Esophagus muscularis mucosa (tissue), 4 donors: ENCODE results near the gene MOSPD2. TPM values are rescaled to one million over a fixed set of nuclear protein-coding genes. Genes with fewer than 3 reads are reported as not detected.

Source experiments
- DNase-seq: peaks from one replicate; pipeline ENCODE4 v3.0.0-alpha.2; 2017; ENCODE audit errors: extremely low spot score
- H3K27ac ChIP-seq, 4 donors: fragments of 200-600 bp; sonication (generic); replicated peaks in 1 of 4; 1 replicate in 3 of 4; 2 replicates in 1 of 4; pipeline ENCODE4 v1.5.1; 2016 to 2019; ENCODE audit warnings: mild to moderate bottlenecking in 1 of 4
- H3K27me3 ChIP-seq, 4 donors: fragments of 200-600 bp; sonication (generic); one replicate each; pipeline versions ENCODE4 v1.5.1 to v1.6.0; 2016 to 2019
- H3K36me3 ChIP-seq, 4 donors: fragments of 200-600 bp; sonication (generic); one replicate each; pipeline ENCODE4 v1.5.1; 2016 to 2019
- H3K4me1 ChIP-seq, 4 donors: fragments of 200-600 bp; sonication (generic); one replicate each; pipeline ENCODE4 v1.5.1; 2016 to 2019
- H3K4me3 ChIP-seq, 4 donors: fragments of 200-600 bp; sonication (generic); 1 replicate in 2 of 4; 2 replicates in 2 of 4; pipeline ENCODE4 v1.5.1; 2016 to 2019; ENCODE audit warnings: mild to moderate bottlenecking in 4 of 4, moderate library complexity in 1 of 4
- H3K9me3 ChIP-seq, 4 donors: fragments of 200-600 bp; sonication (generic); 1 replicate in 3 of 4; 2 replicates in 1 of 4; pipeline ENCODE4 v1.5.1; 2016 to 2019
- EP300 ChIP-seq: sonication (generic); formaldehyde crosslinking; IDR thresholded peaks from one replicate; pipeline ENCODE4 v1.6.1; 2017; ENCODE audit warnings: antibody characterized with exemption
- POLR2A ChIP-seq: fragments of 450-650 bp; IDR thresholded peaks from one replicate; pipeline ENCODE4 v1.6.1; 2017; ENCODE audit warnings: antibody characterized with exemption, moderate library complexity, mild to moderate bottlenecking, low read depth
- POLR2AphosphoS5 ChIP-seq, 2 donors: sonication (generic); formaldehyde crosslinking; IDR thresholded peaks; one replicate each; pipeline ENCODE4 v1.6.1; 2017; ENCODE audit warnings: antibody characterized with exemption in 2 of 2
- WGBS: methylation state at CpG from one replicate; pipeline ENCODE4 v1.1.5; 2018; 5-methylcytosine and 5-hydroxymethylcytosine counted together
- intact Hi-C: fragments of 100-400 bp; cut with DNase I; formaldehyde crosslinking; loops from one replicate; pipeline ENCODE4 v1.15.1; 2023
- total RNA-seq, 4 donors: library from RNA; depleted of rRNA; stranded (reverse); fragments of >200 nt; gene quantifications; one replicate each; pipeline versions ENCODE4 v1.1.0 to v1.2.1, GENCODE V29; 2016
- TF ChIP-seq, protein P1 (sequence below), 3 experiments: fragments of 200-600 bp in 2 of 3; fragments of 450-650 bp in 1 of 3; sonication (generic) in 2 of 3; IDR thresholded peaks; one replicate each; pipeline ENCODE4 v1.5.1; 2017 to 2019; ENCODE audit warnings: antibody characterized with exemption in 3 of 3, mild to moderate bottlenecking in 2 of 3, moderate library complexity in 1 of 3

The MOSPD2 gene
- total RNA-seq, 4 donors from 2014 or later, result 9.4 to 15.4 (median 10.4) TPM

DNA sequence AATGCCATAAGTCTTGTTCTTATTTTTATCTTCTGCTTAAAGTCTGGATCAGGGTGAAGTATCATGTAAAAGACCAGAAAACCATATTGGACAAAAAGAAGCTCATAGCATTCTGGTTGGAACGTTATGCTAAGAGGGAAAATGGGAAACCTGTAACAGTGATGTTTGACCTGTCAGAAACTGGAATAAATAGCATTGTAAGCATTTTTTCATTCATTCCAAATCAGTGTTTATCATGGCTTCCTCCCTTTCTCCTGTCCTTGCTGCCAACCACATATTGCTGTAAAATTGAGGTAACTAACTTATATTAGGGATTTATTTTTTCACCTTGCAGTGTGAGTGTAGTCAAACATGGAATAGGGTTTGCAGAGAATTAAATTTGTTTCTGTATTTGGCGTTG is 23.8 kb downstream of the MOSPD2 start:
- WGBS, result 74% methylated on average over 2 of the region's 2 CpGs
- Histone ChIP-seq H3K27me3 (no peaks in the 10 kb centered on the region), H3K4me3 (no peak overlapping the region), H3K9me3 (no peaks in the 10 kb centered on the region), H3K36me3 (peaks cover 0 to 4% (median 0%) of the 10 kb centered on the region in 4 donors), H3K4me1 (no peaks in the 10 kb centered on the region), H3K27ac (no peak overlapping the region)
- intact Hi-C loops, result no loop called here
- no peak for DNase-seq
- no peak for TF ChIP-seq POLR2A
- TF ChIP-seq POLR2AphosphoS5 (IDR thresholded peaks at IDR 0.05), result no peak
- TF ChIP-seq EP300, result no peak
- TF ChIP-seq, protein P1, sequence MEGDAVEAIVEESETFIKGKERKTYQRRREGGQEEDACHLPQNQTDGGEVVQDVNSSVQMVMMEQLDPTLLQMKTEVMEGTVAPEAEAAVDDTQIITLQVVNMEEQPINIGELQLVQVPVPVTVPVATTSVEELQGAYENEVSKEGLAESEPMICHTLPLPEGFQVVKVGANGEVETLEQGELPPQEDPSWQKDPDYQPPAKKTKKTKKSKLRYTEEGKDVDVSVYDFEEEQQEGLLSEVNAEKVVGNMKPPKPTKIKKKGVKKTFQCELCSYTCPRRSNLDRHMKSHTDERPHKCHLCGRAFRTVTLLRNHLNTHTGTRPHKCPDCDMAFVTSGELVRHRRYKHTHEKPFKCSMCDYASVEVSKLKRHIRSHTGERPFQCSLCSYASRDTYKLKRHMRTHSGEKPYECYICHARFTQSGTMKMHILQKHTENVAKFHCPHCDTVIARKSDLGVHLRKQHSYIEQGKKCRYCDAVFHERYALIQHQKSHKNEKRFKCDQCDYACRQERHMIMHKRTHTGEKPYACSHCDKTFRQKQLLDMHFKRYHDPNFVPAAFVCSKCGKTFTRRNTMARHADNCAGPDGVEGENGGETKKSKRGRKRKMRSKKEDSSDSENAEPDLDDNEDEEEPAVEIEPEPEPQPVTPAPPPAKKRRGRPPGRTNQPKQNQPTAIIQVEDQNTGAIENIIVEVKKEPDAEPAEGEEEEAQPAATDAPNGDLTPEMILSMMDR (IDR thresholded peaks at IDR 0.05), result no peak

DNA sequence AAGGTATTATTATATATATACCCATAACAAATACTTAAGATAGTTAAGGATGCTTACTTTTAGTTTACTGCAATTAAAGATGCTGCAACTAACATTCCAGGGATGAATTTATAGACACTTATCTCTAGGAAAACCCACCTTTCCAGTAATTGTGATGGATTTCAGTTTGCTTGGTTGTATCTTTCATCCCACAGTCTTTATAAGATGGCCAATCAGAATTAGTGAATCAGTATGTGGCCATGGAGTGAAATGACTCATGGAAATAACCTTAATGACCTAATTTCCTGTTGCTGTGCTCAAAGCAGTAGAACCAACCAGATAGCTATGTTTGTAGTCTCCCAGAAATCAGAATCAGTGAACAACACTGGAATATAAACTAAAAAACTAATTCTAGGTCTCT is 26.4 kb downstream of the MOSPD2 start:
- intact Hi-C loops, result no loop called here
- Histone ChIP-seq H3K36me3 (peaks cover 0 to 14% (median 4%) of the 10 kb centered on the region in 4 donors), H3K27ac (no peak overlapping the region), H3K4me1 (no peaks in the 10 kb centered on the region), H3K27me3 (no peaks in the 10 kb centered on the region), H3K9me3 (no peaks in the 10 kb centered on the region), H3K4me3 (no peak overlapping the region)
- TF ChIP-seq POLR2AphosphoS5 (IDR thresholded peaks at IDR 0.05) (no peak), EP300 (no peak), POLR2A (no peak)
- TF ChIP-seq, protein P1 (IDR thresholded peaks at IDR 0.05), result no peak
- DNase-seq, result no peak

- DNase-seq, result no peak
- Histone ChIP-seq H3K4me1 (no peaks in the 10 kb centered on the region), H3K9me3 (no peaks in the 10 kb centered on the region), H3K4me3 (no peak overlapping the region), H3K36me3 (peaks cover 0 to 12% (median 5%) of the 10 kb centered on the region in 4 donors), H3K27ac (no peak overlapping the region), H3K27me3 (no peaks in the 10 kb centered on the region)
- TF ChIP-seq POLR2A (no peak), EP300 (no peak), POLR2AphosphoS5 (IDR thresholded peaks at IDR 0.05) (no peak)
- TF ChIP-seq, protein P1 (IDR thresholded peaks at IDR 0.05), result no peak
- intact Hi-C loops, result no loop called here
These were observed 29.3 kb downstream of the MOSPD2 start for GRCh38 chrX:14902537-14902936.

DNA sequence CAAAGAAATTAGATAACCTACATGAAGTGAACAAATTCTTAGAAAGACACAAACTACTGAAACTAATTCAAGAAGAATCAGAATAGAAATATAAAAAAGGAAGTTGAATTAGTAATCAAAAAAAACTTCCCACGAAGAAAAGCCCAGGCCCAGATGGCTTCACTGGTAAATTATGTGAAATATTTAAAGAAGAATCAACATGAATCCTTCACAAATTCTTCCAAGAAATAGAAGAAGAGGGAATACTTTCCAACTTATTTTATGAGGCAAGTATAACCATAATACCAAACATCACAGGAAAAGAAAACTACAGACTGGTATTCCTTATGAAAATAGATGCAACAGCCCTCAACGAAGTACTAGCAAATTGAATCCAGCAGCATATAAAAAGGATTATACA is 30.7 kb downstream of the MOSPD2 start:
- Histone ChIP-seq H3K36me3 (peaks cover 0 to 12% (median 5%) of the 10 kb centered on the region in 4 donors), H3K27ac (no peak overlapping the region), H3K4me3 (no peak overlapping the region), H3K4me1 (no peaks in the 10 kb centered on the region), H3K27me3 (no peaks in the 10 kb centered on the region), H3K9me3 (no peaks in the 10 kb centered on the region)
- DNase-seq, result no peak
- no peak for TF ChIP-seq POLR2AphosphoS5 (IDR thresholded peaks at IDR 0.05)
- no peak for TF ChIP-seq EP300
- TF ChIP-seq, protein P1 (IDR thresholded peaks at IDR 0.05), result no peak
- TF ChIP-seq POLR2A, result no peak
- intact Hi-C loops, result no loop called here
- 49% methylated on average over 2 of the region's 2 CpGs for WGBS

GRCh38 chrX:14913241-14913640 is 40.0 kb downstream of the MOSPD2 start:
- Histone ChIP-seq H3K27me3 (no peaks in the 10 kb centered on the region), H3K4me3 (no peak overlapping the region), H3K36me3 (peaks cover 0 to 42% (median 12%) of the 10 kb centered on the region in 4 donors), H3K27ac (no peak overlapping the region), H3K4me1 (no peaks in the 10 kb centered on the region), H3K9me3 (no peaks in the 10 kb centered on the region)
- WGBS, result 78% methylated on average over 2 of the region's 2 CpGs
- intact Hi-C loops, result no loop called here
- no peak for DNase-seq
- TF ChIP-seq, protein P1 (IDR thresholded peaks at IDR 0.05), result no peak
- TF ChIP-seq POLR2A (no peak), POLR2AphosphoS5 (IDR thresholded peaks at IDR 0.05) (no peak), EP300 (no peak)
